ENCODE data around the gene CNMD.

GRCh38 chr13:52734075-52734623 is 5.5 kb downstream of the CNMD start:
- TF ChIP-seq REST (IDR thresholded peaks at IDR 0.05; ENCODE audit: insufficient read depth in 1 of 2, low read depth in 2 of 2, low read length in 2 of 2) (no peak), TAF1 (IDR thresholded peaks at IDR 0.05; ENCODE audit: borderline replicate concordance, insufficient read depth, low read length) (no peak), POLR2AphosphoS5 (IDR thresholded peaks at IDR 0.05; ENCODE audit: low read depth, low read length) (no peak), FOXP2 (optimal IDR thresholded peaks at IDR 0.05; ENCODE audit: borderline replicate concordance, extremely low read depth, extremely low read length, insufficient read depth) (no peak), SIN3A (IDR thresholded peaks at IDR 0.05; ENCODE audit: borderline replicate concordance, insufficient read depth, low read length) (no peak)
